Omental fat pad (tissue), 4 donors: ENCODE data around the gene CSGALNACT2. TPM values are rescaled to one million over a fixed set of nuclear protein-coding genes. Genes with fewer than 3 reads are reported as not detected.

Source experiments
- ATAC-seq: fragments of 150-250 bp; one replicate; pipeline ENCODE4 v1.9.1; 2016; ENCODE audit warnings: mild to moderate bottlenecking, moderate library complexity; ENCODE audit not compliant: low FRiP score
- DNase-seq: peaks from one replicate; pipeline ENCODE4 v3.0.0-alpha.2; 2019; ENCODE audit warnings: low spot score
- CTCF ChIP-seq, 3 donors: fragments of 450-650 bp; IDR thresholded peaks; one replicate each; pipeline ENCODE4 v1.5.1; 2016 to 2017; ENCODE audit warnings: antibody characterized with exemption in 3 of 3, mild to moderate bottlenecking in 3 of 3, moderate library complexity in 2 of 3
- total RNA-seq, 4 donors: library from RNA; depleted of rRNA; stranded (reverse); fragments of >200 nt; gene quantifications; one replicate each; pipeline ENCODE4 v1.1.0, GENCODE V29; 2016

Gene CSGALNACT2
- 10 to 100 TPM; 22.0 to 45.8 (median 37.9) TPM for total RNA-seq

DNA sequence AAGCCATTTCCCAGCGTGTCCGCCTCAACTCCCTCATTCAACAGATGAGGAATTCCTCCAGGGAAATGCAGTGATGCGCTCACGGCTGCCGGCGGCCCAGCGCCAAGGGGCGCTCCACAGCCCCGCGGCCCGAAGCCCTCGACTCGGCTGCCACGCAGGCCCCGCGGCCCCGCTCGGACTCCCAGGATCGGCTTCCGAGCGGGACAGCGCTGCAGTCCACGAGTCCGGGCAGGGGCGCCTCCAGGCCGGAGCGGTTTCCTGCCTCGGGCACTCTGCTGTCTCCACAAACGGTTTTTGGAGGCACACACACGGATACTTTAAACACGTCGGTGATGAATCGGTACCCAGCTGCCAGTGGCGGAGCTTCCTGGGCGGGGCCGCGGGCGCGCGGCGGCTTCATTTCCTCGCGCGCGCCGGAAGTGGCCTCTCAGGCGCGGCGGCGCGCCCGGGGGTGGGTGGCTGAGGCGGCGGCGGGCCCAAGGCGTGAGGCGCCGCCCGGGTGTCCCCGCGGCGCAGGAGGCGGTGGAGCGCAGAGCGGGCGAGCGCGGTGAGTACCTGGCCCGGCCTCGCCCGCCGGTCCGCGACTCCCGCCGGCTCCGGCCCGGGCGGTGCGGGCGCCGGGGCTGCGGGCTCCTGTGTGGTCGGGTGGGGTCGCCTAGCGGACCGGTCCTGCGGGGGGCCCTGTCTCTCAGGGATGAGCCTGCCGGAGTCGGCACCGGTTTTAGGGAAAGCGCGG is at the start of gene CSGALNACT2:
Gene CSGALNACT2 (plus strand): TSS at position 425 of the 736 bp plus-strand sequence. CDS start 16,705 bp downstream, outside the sequence.
- peak; percentile 94 for ATAC-seq
- DNase-seq, result peak; percentile 50
- no peak for TF ChIP-seq CTCF (IDR thresholded peaks at IDR 0.05)

GRCh38 chr10:43089519-43089918 is 48.7 kb upstream of the CSGALNACT2 start:
- TF ChIP-seq CTCF (IDR thresholded peaks at IDR 0.05), result no peak
- DNase-seq (no peak), ATAC-seq (no peak)

- ATAC-seq, result no peak
- no peak for TF ChIP-seq CTCF (IDR thresholded peaks at IDR 0.05)
These were observed 48.1 kb upstream of the CSGALNACT2 start for GRCh38 chr10:43090188-43090587.

GRCh38 chr10:43090664-43091063 is 47.6 kb upstream of the CSGALNACT2 start:
- no peak for ATAC-seq
- no peak for DNase-seq
- TF ChIP-seq CTCF (IDR thresholded peaks at IDR 0.05), result no peak

More at GRCh38 chr10:43090188-43090587, 48.1 kb upstream of the CSGALNACT2 start:
- DNase-seq, result no peak

GRCh38 chr10:43091846-43092245 is 46.4 kb upstream of the CSGALNACT2 start:
- ATAC-seq, result no peak

DNA sequence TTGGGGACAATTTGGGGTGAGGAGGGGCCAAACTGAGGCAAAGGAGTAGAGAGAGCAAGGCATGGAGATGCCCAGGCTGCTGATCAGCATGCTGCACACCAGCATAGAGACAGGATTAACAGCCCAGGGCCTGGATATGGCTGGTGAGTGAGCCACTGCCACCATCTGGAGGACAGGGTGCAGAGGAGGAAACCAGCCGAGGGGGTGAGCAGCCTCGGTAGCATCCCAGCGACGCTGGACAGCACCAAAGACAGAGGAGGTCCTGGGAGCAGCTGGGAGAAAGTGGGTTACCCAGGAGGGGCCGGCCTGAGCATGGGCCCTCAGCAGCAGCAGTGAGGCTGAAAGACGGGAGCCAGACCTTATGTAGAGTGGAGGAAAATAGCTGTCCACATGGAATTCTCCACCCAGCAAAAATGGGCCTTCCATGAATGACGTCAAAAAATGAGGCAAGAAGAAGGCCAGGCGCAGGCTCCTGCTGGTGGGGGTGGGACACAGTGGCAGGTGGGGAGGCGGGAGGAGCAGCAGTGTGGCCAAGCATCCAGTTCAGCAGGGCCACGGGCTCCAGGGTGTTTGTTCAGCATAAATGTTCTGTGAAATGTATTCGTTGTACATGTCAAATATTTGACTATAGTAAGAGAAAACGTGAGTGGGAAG is 44.7 kb upstream of the CSGALNACT2 start:
- DNase-seq (no peak), ATAC-seq (no peak)
- TF ChIP-seq CTCF (IDR thresholded peaks at IDR 0.05), result no peak

More at GRCh38 chr10:43091846-43092245, 46.4 kb upstream of the CSGALNACT2 start:
- no peak for DNase-seq
- no peak for TF ChIP-seq CTCF (IDR thresholded peaks at IDR 0.05)
